K562 (cell line): Measurements from ENCODE around the gene RAD51D. TPM values are rescaled to one million over a fixed set of nuclear protein-coding genes. Genes with fewer than 3 reads are reported as not detected.

ENCODE experiments used
- polyA plus RNA-seq, 8 experiments: library from polyadenylated mRNA; depleted of rRNA in 4 of 8; stranded (reverse) in 5 of 8; unstranded in 3 of 8; fragments of >200 nt; fragmentation: Nextera tagmentation in 2 of 8; fragmentation: Illumina TruSeq in 1 of 8; extraction: Ambion mirVana in 2 of 8; extraction: Trizol in 1 of 8; gene quantifications; 2 replicates each; pipeline versions ENCODE4 v1.2.1 to v1.2.3, GENCODE V29; 2011 to 2014; ENCODE audit warnings: inconsistent platforms in 1 of 8, missing spikeins in 1 of 8
- small RNA-seq: library from RNA; depleted of rRNA; stranded (forward); fragments of <200 nt; gene quantifications from one replicate; pipeline ENCODE3, GENCODE V24; 2014
- total RNA-seq, 7 experiments: library from RNA; depleted of rRNA in 6 of 7; stranded (reverse); fragments of >200 nt in 6 of 7; fragmentation: Illumina TruSeq in 2 of 7; extraction: Trizol in 2 of 7; gene quantifications; 2 replicates each; pipeline versions ENCODE4 v1.2.1 to v1.2.3, GENCODE V29; 2011 to 2021; ENCODE audit warnings: low replicate concordance in 1 of 7

The RAD51D gene
- total and polyA plus RNA-seq, 9 of the 15 experiments (the other 6 are each of a cell fraction or from before 2014, with no cell fraction given) = 2.2 to 16.9 (median 8.7) TPM

Small RNA genes within 50 kb of the gene (small RNA-seq; reads per million reads assigned to genes)
- gene AC004223.1 = not detected
- gene RNU6-840P = not detected

Other genes with a start within 250 kb of the RAD51D start
Only the 7 nearest of the 9 such genes appear.
- 64.1 and 75.0 TPM in 2 replicates for gene LIG3, start 139.3 kb downstream of the RAD51D start, total RNA-seq (2014; rRNA removed)
- 36.8 and 42.5 TPM in 2 replicates for gene LIG3, start 139.3 kb downstream of the RAD51D start, total RNA-seq (2014; rRNA removed; fragmentation: Illumina TruSeq; extraction: Trizol)
- gene LIG3, start 139.3 kb downstream of the RAD51D start, total RNA-seq (2015; rRNA removed; fragmentation: Illumina TruSeq; extraction: Trizol) = 33.4 and 38.4 TPM in 2 replicates
- 55.4 and 55.6 TPM in 2 replicates for gene LIG3, start 139.3 kb downstream of the RAD51D start, total RNA-seq (2021)
- gene LIG3, start 139.3 kb downstream of the RAD51D start, polyA plus RNA-seq (2011; rRNA removed) = 50.6 and 68.2 TPM in 2 replicates
- gene LIG3, start 139.3 kb downstream of the RAD51D start, polyA plus RNA-seq (2014; fragmentation: Illumina TruSeq; extraction: Trizol) = 40.3 and 43.0 TPM in 2 replicates
- gene LIG3, start 139.3 kb downstream of the RAD51D start, polyA plus RNA-seq (2014; fragmentation: Nextera tagmentation; extraction: Ambion mirVana) = 10 to 100 TPM in 1 of 2 experiments, 1 to 10 TPM in 1; 7.6 to 21.5 TPM
- gene LIG3, start 139.3 kb downstream of the RAD51D start, polyA plus RNA-seq (2014; rRNA removed) = 52.3 and 54.3 TPM in 2 replicates
- gene RFFL, start 56.2 kb downstream of the RAD51D start, total RNA-seq (2014; rRNA removed) = 12.7 and 16.4 TPM in 2 replicates
- 12.5 and 12.8 TPM in 2 replicates for gene RFFL, start 56.2 kb downstream of the RAD51D start, total RNA-seq (2014; rRNA removed; fragmentation: Illumina TruSeq; extraction: Trizol)
- gene RFFL, start 56.2 kb downstream of the RAD51D start, total RNA-seq (2015; rRNA removed; fragmentation: Illumina TruSeq; extraction: Trizol) = 12.4 and 12.5 TPM in 2 replicates
- 18.1 and 19.3 TPM in 2 replicates for gene RFFL, start 56.2 kb downstream of the RAD51D start, total RNA-seq (2021)
- 11.9 and 15.9 TPM in 2 replicates for gene RFFL, start 56.2 kb downstream of the RAD51D start, polyA plus RNA-seq (2011; rRNA removed)
- 13.7 and 13.9 TPM in 2 replicates for gene RFFL, start 56.2 kb downstream of the RAD51D start, polyA plus RNA-seq (2014; fragmentation: Illumina TruSeq; extraction: Trizol)
- gene RFFL, start 56.2 kb downstream of the RAD51D start, polyA plus RNA-seq (2014; fragmentation: Nextera tagmentation; extraction: Ambion mirVana) = 1 to 10 TPM; 3.4 to 3.7 TPM
- 9.2 and 9.6 TPM in 2 replicates for gene RFFL, start 56.2 kb downstream of the RAD51D start, polyA plus RNA-seq (2014; rRNA removed)
- gene FNDC8, start 1.8 kb upstream of the RAD51D start, total RNA-seq (2014; rRNA removed) = not detected in 2 replicates
- not detected in 2 replicates for gene FNDC8, start 1.8 kb upstream of the RAD51D start, total RNA-seq (2014; rRNA removed; fragmentation: Illumina TruSeq; extraction: Trizol)
- gene FNDC8, start 1.8 kb upstream of the RAD51D start, total RNA-seq (2015; rRNA removed; fragmentation: Illumina TruSeq; extraction: Trizol) = not detected in 2 replicates
- gene FNDC8, start 1.8 kb upstream of the RAD51D start, total RNA-seq (2021) = not detected in 2 replicates
- gene FNDC8, start 1.8 kb upstream of the RAD51D start, polyA plus RNA-seq (2011; rRNA removed) = not detected in 2 replicates
- not detected in 2 replicates for gene FNDC8, start 1.8 kb upstream of the RAD51D start, polyA plus RNA-seq (2014; fragmentation: Illumina TruSeq; extraction: Trizol)
- under 1 TPM in 1 of 2 experiments, not detected in 1; 0.04 TPM for gene FNDC8, start 1.8 kb upstream of the RAD51D start, polyA plus RNA-seq (2014; fragmentation: Nextera tagmentation; extraction: Ambion mirVana)
- not detected in 2 replicates for gene FNDC8, start 1.8 kb upstream of the RAD51D start, polyA plus RNA-seq (2014; rRNA removed)
- 44.9 and 53.4 TPM in 2 replicates for gene NLE1, start 22.4 kb upstream of the RAD51D start, total RNA-seq (2014; rRNA removed)
- 18.0 and 24.6 TPM in 2 replicates for gene NLE1, start 22.4 kb upstream of the RAD51D start, total RNA-seq (2014; rRNA removed; fragmentation: Illumina TruSeq; extraction: Trizol)
- gene NLE1, start 22.4 kb upstream of the RAD51D start, total RNA-seq (2015; rRNA removed; fragmentation: Illumina TruSeq; extraction: Trizol) = 28.2 and 30.0 TPM in 2 replicates
- gene NLE1, start 22.4 kb upstream of the RAD51D start, total RNA-seq (2021) = 63.2 and 69.0 TPM in 2 replicates
- gene NLE1, start 22.4 kb upstream of the RAD51D start, polyA plus RNA-seq (2011; rRNA removed) = 21.2 and 26.5 TPM in 2 replicates
- 29.4 and 45.9 TPM in 2 replicates for gene NLE1, start 22.4 kb upstream of the RAD51D start, polyA plus RNA-seq (2014; fragmentation: Illumina TruSeq; extraction: Trizol)
- gene NLE1, start 22.4 kb upstream of the RAD51D start, polyA plus RNA-seq (2014; fragmentation: Nextera tagmentation; extraction: Ambion mirVana) = 1 to 10 TPM; 3.8 to 7.0 TPM
- gene NLE1, start 22.4 kb upstream of the RAD51D start, polyA plus RNA-seq (2014; rRNA removed) = 36.0 and 41.0 TPM in 2 replicates
- not detected in 2 replicates for gene UNC45B, start 28.0 kb upstream of the RAD51D start, total RNA-seq (2014; rRNA removed)
- not detected in 2 replicates for gene UNC45B, start 28.0 kb upstream of the RAD51D start, total RNA-seq (2014; rRNA removed; fragmentation: Illumina TruSeq; extraction: Trizol)
- not detected in 2 replicates for gene UNC45B, start 28.0 kb upstream of the RAD51D start, total RNA-seq (2015; rRNA removed; fragmentation: Illumina TruSeq; extraction: Trizol)
- not detected in 2 replicates for gene UNC45B, start 28.0 kb upstream of the RAD51D start, total RNA-seq (2021)
- gene UNC45B, start 28.0 kb upstream of the RAD51D start, polyA plus RNA-seq (2011; rRNA removed) = not detected in 2 replicates
- not detected in 2 replicates for gene UNC45B, start 28.0 kb upstream of the RAD51D start, polyA plus RNA-seq (2014; fragmentation: Illumina TruSeq; extraction: Trizol)
- gene UNC45B, start 28.0 kb upstream of the RAD51D start, polyA plus RNA-seq (2014; fragmentation: Nextera tagmentation; extraction: Ambion mirVana) = not detected
- gene UNC45B, start 28.0 kb upstream of the RAD51D start, polyA plus RNA-seq (2014; rRNA removed) = not detected in 2 replicates
- not detected in 2 replicates for gene SLC35G3, start 74.5 kb upstream of the RAD51D start, total RNA-seq (2014; rRNA removed)
- gene SLC35G3, start 74.5 kb upstream of the RAD51D start, total RNA-seq (2014; rRNA removed; fragmentation: Illumina TruSeq; extraction: Trizol) = not detected in 2 replicates
- not detected in 2 replicates for gene SLC35G3, start 74.5 kb upstream of the RAD51D start, total RNA-seq (2015; rRNA removed; fragmentation: Illumina TruSeq; extraction: Trizol)
- not detected in 2 replicates for gene SLC35G3, start 74.5 kb upstream of the RAD51D start, total RNA-seq (2021)
- not detected in 2 replicates for gene SLC35G3, start 74.5 kb upstream of the RAD51D start, polyA plus RNA-seq (2011; rRNA removed)
- not detected in 2 replicates for gene SLC35G3, start 74.5 kb upstream of the RAD51D start, polyA plus RNA-seq (2014; fragmentation: Illumina TruSeq; extraction: Trizol)
- not detected for gene SLC35G3, start 74.5 kb upstream of the RAD51D start, polyA plus RNA-seq (2014; fragmentation: Nextera tagmentation; extraction: Ambion mirVana)
- gene SLC35G3, start 74.5 kb upstream of the RAD51D start, polyA plus RNA-seq (2014; rRNA removed) = not detected in 2 replicates
- gene SLFN5, start 123.2 kb upstream of the RAD51D start, total RNA-seq (2014; rRNA removed) = under 0.01 and 0.08 TPM in 2 replicates
- gene SLFN5, start 123.2 kb upstream of the RAD51D start, total RNA-seq (2014; rRNA removed; fragmentation: Illumina TruSeq; extraction: Trizol) = 0.06 and 0.07 TPM in 2 replicates
- 0.11 TPM in 2 replicates for gene SLFN5, start 123.2 kb upstream of the RAD51D start, total RNA-seq (2015; rRNA removed; fragmentation: Illumina TruSeq; extraction: Trizol)
- gene SLFN5, start 123.2 kb upstream of the RAD51D start, total RNA-seq (2021) = 0.18 and 0.20 TPM in 2 replicates
- gene SLFN5, start 123.2 kb upstream of the RAD51D start, polyA plus RNA-seq (2011; rRNA removed) = 0.01 TPM in 1 of 2 replicates, not detected in the other
- gene SLFN5, start 123.2 kb upstream of the RAD51D start, polyA plus RNA-seq (2014; fragmentation: Illumina TruSeq; extraction: Trizol) = 0.01 and 0.11 TPM in 2 replicates
- under 1 TPM in 1 of 2 experiments, not detected in 1; 0.10 TPM for gene SLFN5, start 123.2 kb upstream of the RAD51D start, polyA plus RNA-seq (2014; fragmentation: Nextera tagmentation; extraction: Ambion mirVana)
- 0.01 TPM in 2 replicates for gene SLFN5, start 123.2 kb upstream of the RAD51D start, polyA plus RNA-seq (2014; rRNA removed)